Measurements from ENCODE around the gene ETFB. TPM values are rescaled to one million over a fixed set of nuclear protein-coding genes. Genes with fewer than 3 reads are reported as not detected.

ETFB gene
- total RNA-seq, 1 experiment from 2014 or later, result 203 TPM

GRCh38 chr19:51326216-51327065, 39.7 kb downstream of the ETFB start:
- Mint-ChIP-seq H3K36me3 (ENCODE audit: insufficient read depth, unreplicated experiment) (peaks cover 4% of the 10 kb centered on the region), H3K27me3 (ENCODE audit: unreplicated experiment) (peaks cover 71% of the 10 kb centered on the region), H3K9me3 (ENCODE audit: low read depth, unreplicated experiment) (peaks cover 2% of the 10 kb centered on the region), H3K4me1 (ENCODE audit: low read depth, unreplicated experiment) (peaks cover 8% of the 10 kb centered on the region), H3K27ac (ENCODE audit: unreplicated experiment) (no peak overlapping the region), H3K4me3 (ENCODE audit: low read depth, unreplicated experiment) (no peak overlapping the region)
- no TSS peak for BruUV-seq (replicated peaks)
- DNase-seq, result no peak
- TF ChIP-seq CTCF (IDR thresholded peaks at IDR 0.05; ENCODE audit: unreplicated experiment), result no peak
- CTCF ChIA-PET, result no interaction called here
- intact Hi-C loops (cut with micrococcal nuclease; ENCODE audit: unreplicated experiment), result no loop called here

- H3K4me3 Mint-ChIP-seq (ENCODE audit: low read depth, unreplicated experiment), result no peak overlapping the region
- no peak for TF ChIP-seq CTCF (IDR thresholded peaks at IDR 0.05; ENCODE audit: unreplicated experiment)
- DNase-seq, result no peak
- H3K9me3 Mint-ChIP-seq (ENCODE audit: low read depth, unreplicated experiment), result no peaks in the 10 kb centered on the region
- H3K27me3 Mint-ChIP-seq (ENCODE audit: unreplicated experiment), result peaks cover 82% of the 10 kb centered on the region
- H3K36me3 Mint-ChIP-seq (ENCODE audit: insufficient read depth, unreplicated experiment), result peaks cover 4% of the 10 kb centered on the region
- intact Hi-C loops (cut with micrococcal nuclease; ENCODE audit: unreplicated experiment), result no loop called here
- CTCF ChIA-PET, result interaction anchor here (0.6 kb wide), 1 partner anchor 344 kb away, joined by 4 read pairs; no protein-coding TSS in a partner anchor
- no TSS peak for BruUV-seq (replicated peaks)
- H3K4me1 Mint-ChIP-seq (ENCODE audit: low read depth, unreplicated experiment), result peaks cover 8% of the 10 kb centered on the region
- H3K27ac Mint-ChIP-seq (ENCODE audit: unreplicated experiment), result no peak overlapping the region
Observed at GRCh38 chr19:51325161-51325976, 40.8 kb downstream of the ETFB start.

- H3K9me3 Mint-ChIP-seq (ENCODE audit: low read depth, unreplicated experiment), result no peaks in the 10 kb centered on the region
- CTCF ChIA-PET, result no interaction called here
- TF ChIP-seq CTCF (IDR thresholded peaks at IDR 0.05; ENCODE audit: unreplicated experiment), result no peak
- H3K4me3 Mint-ChIP-seq (ENCODE audit: low read depth, unreplicated experiment), result no peak overlapping the region
- peaks cover 8% of the 10 kb centered on the region for H3K4me1 Mint-ChIP-seq (ENCODE audit: low read depth, unreplicated experiment)
- DNase-seq, result no peak
- peaks cover 4% of the 10 kb centered on the region for H3K36me3 Mint-ChIP-seq (ENCODE audit: insufficient read depth, unreplicated experiment)
- intact Hi-C loops (cut with micrococcal nuclease; ENCODE audit: unreplicated experiment), result no loop called here
- H3K27me3 Mint-ChIP-seq (ENCODE audit: unreplicated experiment), result peaks cover 94% of the 10 kb centered on the region
- H3K27ac Mint-ChIP-seq (ENCODE audit: unreplicated experiment), result no peak overlapping the region
- BruUV-seq (replicated peaks), result no TSS peak
Observed at GRCh38 chr19:51324167-51324481, 42.1 kb downstream of the ETFB start.

GRCh38 chr19:51323481-51324166, 42.6 kb downstream of the ETFB start:
- H3K27ac Mint-ChIP-seq (ENCODE audit: unreplicated experiment), result no peak overlapping the region
- DNase-seq, result no peak
- BruUV-seq (replicated peaks), result no TSS peak
- CTCF ChIA-PET, result no interaction called here
- intact Hi-C loops (cut with micrococcal nuclease; ENCODE audit: unreplicated experiment), result no loop called here
- peaks cover 99% of the 10 kb centered on the region for H3K27me3 Mint-ChIP-seq (ENCODE audit: unreplicated experiment)
- no peak for TF ChIP-seq CTCF (IDR thresholded peaks at IDR 0.05; ENCODE audit: unreplicated experiment)
- H3K4me3 Mint-ChIP-seq (ENCODE audit: low read depth, unreplicated experiment), result no peak overlapping the region
- peaks cover 4% of the 10 kb centered on the region for H3K36me3 Mint-ChIP-seq (ENCODE audit: insufficient read depth, unreplicated experiment)
- H3K9me3 Mint-ChIP-seq (ENCODE audit: low read depth, unreplicated experiment), result no peaks in the 10 kb centered on the region
- peaks cover 8% of the 10 kb centered on the region for H3K4me1 Mint-ChIP-seq (ENCODE audit: low read depth, unreplicated experiment)
